ENCODE data around the gene NRP1. TPM values are rescaled to one million over a fixed set of nuclear protein-coding genes. Genes with fewer than 3 reads are reported as not detected.

The NRP1 gene
- total RNA-seq, 1 donor from 2014 or later, result not detected

DNA sequence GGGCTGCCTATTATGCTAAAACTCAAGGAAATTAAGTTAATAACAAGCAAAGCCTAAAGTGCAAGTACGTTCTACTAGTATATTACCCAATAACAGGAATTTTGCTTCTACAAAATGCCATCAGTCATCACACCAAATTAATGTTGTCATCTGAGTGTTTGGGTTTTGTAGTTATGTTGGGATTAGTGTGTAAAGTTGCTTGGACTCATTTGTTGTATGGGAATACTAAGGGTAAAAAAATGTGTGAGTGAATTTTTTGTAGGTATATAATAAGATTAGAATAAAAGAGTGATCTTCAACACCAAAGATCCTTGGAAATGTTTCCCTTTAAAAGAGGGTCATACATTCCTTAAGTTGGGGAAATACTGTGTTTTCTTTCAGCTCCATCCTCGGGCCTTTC is 38.6 kb downstream of the NRP1 start:
- ATAC-seq (ENCODE audit: low read depth), result no peak
- peaks cover 3% of the 10 kb centered on the region for H3K27me3 Mint-ChIP-seq
- no peaks in the 10 kb centered on the region for H3K36me3 Mint-ChIP-seq (ENCODE audit: low read depth)
- ChIA-PET POLR2A (no interaction called here), CTCF (no interaction called here)
- TF ChIP-seq, protein P1, sequence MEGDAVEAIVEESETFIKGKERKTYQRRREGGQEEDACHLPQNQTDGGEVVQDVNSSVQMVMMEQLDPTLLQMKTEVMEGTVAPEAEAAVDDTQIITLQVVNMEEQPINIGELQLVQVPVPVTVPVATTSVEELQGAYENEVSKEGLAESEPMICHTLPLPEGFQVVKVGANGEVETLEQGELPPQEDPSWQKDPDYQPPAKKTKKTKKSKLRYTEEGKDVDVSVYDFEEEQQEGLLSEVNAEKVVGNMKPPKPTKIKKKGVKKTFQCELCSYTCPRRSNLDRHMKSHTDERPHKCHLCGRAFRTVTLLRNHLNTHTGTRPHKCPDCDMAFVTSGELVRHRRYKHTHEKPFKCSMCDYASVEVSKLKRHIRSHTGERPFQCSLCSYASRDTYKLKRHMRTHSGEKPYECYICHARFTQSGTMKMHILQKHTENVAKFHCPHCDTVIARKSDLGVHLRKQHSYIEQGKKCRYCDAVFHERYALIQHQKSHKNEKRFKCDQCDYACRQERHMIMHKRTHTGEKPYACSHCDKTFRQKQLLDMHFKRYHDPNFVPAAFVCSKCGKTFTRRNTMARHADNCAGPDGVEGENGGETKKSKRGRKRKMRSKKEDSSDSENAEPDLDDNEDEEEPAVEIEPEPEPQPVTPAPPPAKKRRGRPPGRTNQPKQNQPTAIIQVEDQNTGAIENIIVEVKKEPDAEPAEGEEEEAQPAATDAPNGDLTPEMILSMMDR (IDR thresholded peaks at IDR 0.05), result no peak
- no peak overlapping the region for H3K4me3 Mint-ChIP-seq
- no peak overlapping the region for H3K27ac Mint-ChIP-seq
- no peak for DNase-seq
- intact Hi-C loops (cut with micrococcal nuclease), result no loop called here
- H3K4me1 Mint-ChIP-seq, result no peaks in the 10 kb centered on the region
- H3K9me3 Mint-ChIP-seq, result no peaks in the 10 kb centered on the region

DNA sequence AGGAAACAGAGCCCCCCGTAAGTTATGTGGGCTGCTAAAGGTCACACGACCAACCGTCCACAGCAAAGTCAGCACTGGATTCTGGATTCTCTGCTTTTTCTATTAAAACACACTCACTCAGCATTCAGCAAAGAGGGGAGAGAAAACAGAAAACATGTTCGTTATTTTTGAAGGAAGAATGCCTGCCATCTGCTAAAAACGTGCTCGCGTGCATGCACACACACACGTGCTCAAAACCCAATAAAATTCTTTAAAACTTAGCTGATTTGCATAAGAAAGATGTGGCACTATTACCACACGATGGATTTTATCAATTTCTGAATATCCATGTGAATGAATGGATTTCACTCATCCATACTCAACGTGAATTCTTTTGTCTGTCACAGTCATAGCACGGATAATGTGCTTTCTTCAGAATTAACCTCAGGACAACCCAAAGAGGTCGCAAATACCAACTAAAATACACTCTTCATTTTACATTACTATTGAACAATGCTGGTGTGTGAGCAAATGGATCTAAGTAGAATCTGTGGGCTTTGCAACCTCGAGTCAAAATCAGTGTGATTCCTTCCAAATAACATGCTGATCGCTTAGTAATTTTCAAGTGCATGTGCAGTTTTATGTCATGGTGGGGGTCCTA is 40.8 kb downstream of the NRP1 start:
- Mint-ChIP-seq H3K4me3 (no peak overlapping the region), H3K36me3 (ENCODE audit: low read depth) (no peaks in the 10 kb centered on the region), H3K9me3 (no peaks in the 10 kb centered on the region), H3K4me1 (no peaks in the 10 kb centered on the region), H3K27ac (no peak overlapping the region), H3K27me3 (peaks cover 3% of the 10 kb centered on the region)
- TF ChIP-seq, protein P1 (IDR thresholded peaks at IDR 0.05), result no peak
- ATAC-seq (ENCODE audit: low read depth), result no peak
- intact Hi-C loops (cut with micrococcal nuclease), result no loop called here
- no peak for DNase-seq
- ChIA-PET CTCF (no interaction called here), POLR2A (no interaction called here)

DNA sequence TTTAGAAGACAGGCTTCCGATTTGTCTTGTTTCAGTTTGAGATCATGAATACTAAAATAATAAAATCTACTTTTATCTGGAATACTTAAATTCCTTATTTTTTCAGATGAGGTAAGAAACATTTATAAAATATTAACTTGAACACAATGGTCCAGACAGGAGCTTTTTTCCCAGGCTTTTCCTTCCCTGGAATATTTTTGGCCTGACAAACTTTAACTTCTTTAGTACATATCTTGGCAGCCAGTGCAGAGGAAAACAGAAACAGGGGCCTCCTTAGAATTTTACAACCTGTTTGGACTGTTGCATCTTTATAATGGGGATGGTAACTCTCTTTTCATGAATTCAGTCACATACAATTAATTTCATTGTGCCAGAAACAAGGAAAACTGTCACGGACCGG is 41.4 kb downstream of the NRP1 start:
- no peak overlapping the region for H3K4me3 Mint-ChIP-seq
- H3K27ac Mint-ChIP-seq, result no peak overlapping the region
- ATAC-seq (ENCODE audit: low read depth) (no peak), DNase-seq (no peak)
- ChIA-PET POLR2A (no interaction called here), CTCF (no interaction called here)
- peaks cover 3% of the 10 kb centered on the region for H3K27me3 Mint-ChIP-seq
- intact Hi-C loops (cut with micrococcal nuclease), result no loop called here
- TF ChIP-seq, protein P1 (IDR thresholded peaks at IDR 0.05), result no peak
- H3K36me3 Mint-ChIP-seq (ENCODE audit: low read depth), result no peaks in the 10 kb centered on the region
- H3K4me1 Mint-ChIP-seq, result no peaks in the 10 kb centered on the region
- no peaks in the 10 kb centered on the region for H3K9me3 Mint-ChIP-seq

DNA sequence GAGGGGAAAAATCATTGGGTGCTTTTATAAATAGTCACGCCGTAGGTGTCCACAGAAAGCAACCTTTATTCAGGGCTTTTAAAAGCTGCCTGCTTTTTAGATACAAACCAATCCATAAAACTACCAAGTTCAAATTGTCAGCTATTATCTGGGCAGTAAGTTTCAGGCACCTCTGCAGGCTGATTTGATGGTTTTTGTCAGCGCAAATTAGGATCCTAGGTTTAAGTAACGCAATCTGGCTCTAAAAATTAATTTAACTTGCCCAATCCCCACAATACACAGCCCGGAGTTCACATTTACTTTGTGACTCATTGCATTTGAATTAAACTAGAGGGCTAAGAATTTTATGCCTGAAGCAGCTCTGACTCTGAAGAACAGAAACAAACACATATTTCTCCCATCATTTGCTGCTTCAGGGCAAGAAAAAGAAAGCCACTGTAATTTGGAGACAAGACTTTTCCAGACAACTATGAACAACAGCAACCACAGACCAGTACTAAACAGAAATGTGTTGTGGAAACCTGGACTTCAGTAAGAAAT is 43.3 kb downstream of the NRP1 start:
- peaks cover 3% of the 10 kb centered on the region for H3K27me3 Mint-ChIP-seq

DNA sequence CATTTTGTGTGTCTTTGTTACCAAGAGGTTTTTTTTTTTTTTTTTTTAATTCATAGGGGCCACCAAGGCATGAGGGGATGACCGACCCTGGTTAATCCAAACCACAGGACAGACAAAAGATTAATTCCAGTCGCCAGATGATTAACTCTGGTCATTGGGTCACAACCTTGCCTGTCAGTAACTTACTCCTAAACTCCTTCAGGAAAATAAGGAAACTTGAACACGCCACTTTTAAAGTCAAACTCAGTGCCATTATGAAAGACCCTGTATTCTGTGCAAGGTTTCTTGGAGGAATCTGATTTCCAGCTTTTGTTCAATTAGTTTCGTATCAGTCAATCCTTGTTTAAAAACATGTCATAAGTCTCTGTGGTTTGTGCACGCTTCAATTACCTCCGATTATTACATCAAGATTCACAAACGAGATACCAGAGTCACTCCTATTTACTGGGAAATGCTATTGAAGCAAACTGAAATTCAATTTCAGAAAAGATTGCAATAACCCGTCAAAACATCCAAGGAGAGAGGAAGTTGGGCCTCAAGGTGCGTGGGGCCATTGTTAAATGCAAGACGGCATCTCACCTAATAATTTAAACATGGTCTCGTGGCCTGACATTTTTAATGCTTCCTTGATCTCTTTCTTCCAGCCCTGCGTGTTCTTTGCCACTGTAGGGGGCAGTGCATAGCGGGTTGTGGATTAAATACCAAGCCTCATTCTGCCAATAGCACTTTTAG is 44.0 kb downstream of the NRP1 start:
- Mint-ChIP-seq H3K9me3 (no peaks in the 10 kb centered on the region), H3K4me3 (no peak overlapping the region), H3K27ac (no peak overlapping the region), H3K36me3 (ENCODE audit: low read depth) (no peaks in the 10 kb centered on the region), H3K27me3 (peaks cover 7% of the 10 kb centered on the region), H3K4me1 (no peaks in the 10 kb centered on the region)
- DNase-seq (no peak), ATAC-seq (ENCODE audit: low read depth) (no peak)
- TF ChIP-seq, protein P1 (IDR thresholded peaks at IDR 0.05), result no peak
- intact Hi-C loops (cut with micrococcal nuclease), result no loop called here
- ChIA-PET POLR2A (no interaction called here), CTCF (no interaction called here)

More for the DNA sequence above, 43.3 kb downstream of the NRP1 start:
- TF ChIP-seq, protein P1 (IDR thresholded peaks at IDR 0.05), result no peak
- no peaks in the 10 kb centered on the region for H3K9me3 Mint-ChIP-seq
- no peak for DNase-seq
- no peak overlapping the region for H3K27ac Mint-ChIP-seq
- no peak for ATAC-seq (ENCODE audit: low read depth)
- H3K36me3 Mint-ChIP-seq (ENCODE audit: low read depth), result no peaks in the 10 kb centered on the region
- no peaks in the 10 kb centered on the region for H3K4me1 Mint-ChIP-seq
- H3K4me3 Mint-ChIP-seq, result no peak overlapping the region
- ChIA-PET POLR2A (no interaction called here), CTCF (no interaction called here)
- intact Hi-C loops (cut with micrococcal nuclease), result no loop called here
